GM23338 (cell line): ENCODE results near the gene LILRA1. TPM values are rescaled to one million over a fixed set of nuclear protein-coding genes. Genes with fewer than 3 reads are reported as not detected.

Experiments used
- ATAC-seq: fragments of 200-7000 bp; cut with Tn5 transposase; 3 replicates; pipeline ENCODE4 v1.9.1; 2020
- DNase-seq: peaks from one replicate; pipeline ENCODE4 v3.0.0-alpha.2; 2015; ENCODE audit warnings: low spot score
- H2AFZ ChIP-seq: fragments of 200-600 bp; sonication (generic); 2 replicates; pipeline ENCODE4 v1.8.0; 2016; ENCODE audit warnings: antibody characterized with exemption, mild to moderate bottlenecking, moderate library complexity
- H3F3A ChIP-seq: fragments of 200-600 bp; sonication (generic); replicated peaks from 2 replicates; pipeline ENCODE4 v1.8.0; 2017; ENCODE audit warnings: antibody characterized with exemption, mixed run types, low read depth
- H3K27ac ChIP-seq: fragments of 200-600 bp; sonication (generic); 2 replicates; pipeline ENCODE4 v1.6.1; 2016; ENCODE audit warnings: low read depth
- H3K27me3 ChIP-seq: fragments of 200-600 bp; sonication (generic); 2 replicates; pipeline ENCODE4 v1.8.0; 2016; ENCODE audit warnings: mild to moderate bottlenecking, mixed run types, moderate library complexity; ENCODE audit not compliant: insufficient read depth
- H3K36me3 ChIP-seq: fragments of 200-600 bp; sonication (generic); 2 replicates; pipeline ENCODE4 v1.8.0; 2016; ENCODE audit warnings: mild to moderate bottlenecking; ENCODE audit not compliant: insufficient read depth
- H3K4me1 ChIP-seq: fragments of 200-600 bp; sonication (generic); 2 replicates; pipeline ENCODE4 v1.8.0; 2016; ENCODE audit warnings: mild to moderate bottlenecking, moderate library complexity; ENCODE audit not compliant: insufficient read depth
- H3K4me2 ChIP-seq: fragments of 200-600 bp; sonication (generic); 2 replicates; pipeline ENCODE4 v1.7.1; 2017; ENCODE audit warnings: mixed run types
- H3K4me3 ChIP-seq: fragments of 200-600 bp; sonication (generic); 2 replicates; pipeline ENCODE4 v1.6.1; 2016; ENCODE audit warnings: mixed run types
- H3K79me2 ChIP-seq: fragments of 200-600 bp; sonication (generic); replicated peaks from 2 replicates; pipeline ENCODE4 v1.8.0; 2017; ENCODE audit warnings: mild to moderate bottlenecking; ENCODE audit not compliant: insufficient read depth
- H3K9me2 ChIP-seq: fragments of 200-600 bp; sonication (generic); 2 replicates; pipeline ENCODE4 v1.8.0; 2017; ENCODE audit not compliant: insufficient read depth
- H4K20me1 ChIP-seq: fragments of 200-600 bp; sonication (generic); replicated peaks from 2 replicates; pipeline ENCODE4 v1.8.0; 2017; ENCODE audit warnings: mild to moderate bottlenecking; ENCODE audit not compliant: insufficient read depth
- H3K27ac Mint-ChIP-seq: 2 replicates; pipeline ENCODE4 v1.8.0; 2020; ENCODE audit warnings: inconsistent platforms, mild to moderate bottlenecking, moderate library complexity, mixed read lengths
- H3K27me3 Mint-ChIP-seq: 3 replicates; pipeline ENCODE4 v1.8.0; 2022; ENCODE audit warnings: low read depth, mild to moderate bottlenecking, moderate library complexity, mixed read lengths, inconsistent platforms; ENCODE audit not compliant: insufficient read depth, poor library complexity
- H3K36me3 Mint-ChIP-seq: 3 replicates; pipeline ENCODE4 v1.8.0; 2021; ENCODE audit warnings: low read depth, mild to moderate bottlenecking, inconsistent platforms, moderate library complexity, mixed read lengths
- H3K4me1 Mint-ChIP-seq: 3 replicates; pipeline ENCODE4 v1.8.0; 2020; ENCODE audit warnings: mild to moderate bottlenecking, inconsistent platforms, mixed read lengths
- H3K4me3 Mint-ChIP-seq: 3 replicates; pipeline ENCODE4 v1.8.0; 2021; ENCODE audit warnings: moderate library complexity, mild to moderate bottlenecking, inconsistent platforms, mixed read lengths
- H3K9me3 Mint-ChIP-seq: 3 replicates; pipeline ENCODE4 v1.8.0; 2020; ENCODE audit warnings: moderate library complexity, mild to moderate bottlenecking, inconsistent platforms, mixed read lengths
- CREB1 ChIP-seq: fragments of 250-450 bp; sonication (Bioruptor Pico); IDR thresholded peaks from 2 replicates; pipeline ENCODE4 v1.5.0; 2020; ENCODE audit warnings: low read depth, mild to moderate bottlenecking, moderate library complexity
- CTCF ChIP-seq, 2 experiments: fragments of 200-600 bp in 1 of 2; sonication (generic) in 1 of 2; conservative IDR thresholded peaks; 2 replicates each; pipeline versions ENCODE4 v1.5.1 to v1.6.1; 2016 to 2017; ENCODE audit warnings: antibody characterized with exemption in 2 of 2, low read depth in 2 of 2, mild to moderate bottlenecking in 2 of 2, moderate library complexity in 1 of 2
- EZH2phosphoT487 ChIP-seq: fragments of 200-600 bp; sonication (generic); IDR thresholded peaks from one replicate; pipeline ENCODE4 v1.8.1; 2018; ENCODE audit warnings: antibody characterized with exemption; ENCODE audit not compliant: unreplicated experiment
- JUNB ChIP-seq: IDR thresholded peaks from one replicate; pipeline ENCODE4 v1.6.1; 2016; ENCODE audit warnings: antibody characterized with exemption; ENCODE audit not compliant: unreplicated experiment
- POLR2AphosphoS5 ChIP-seq: IDR thresholded peaks from 2 replicates; pipeline ENCODE4 v1.6.1; 2016; ENCODE audit warnings: antibody characterized with exemption, low read depth
- REST ChIP-seq: IDR thresholded peaks from one replicate; pipeline ENCODE4 v1.6.1; 2018; ENCODE audit warnings: antibody characterized with exemption; ENCODE audit not compliant: unreplicated experiment
- STAT1 ChIP-seq: IDR thresholded peaks from one replicate; pipeline ENCODE4 v1.6.1; 2016; ENCODE audit warnings: antibody characterized with exemption; ENCODE audit not compliant: unreplicated experiment
- ZNF114 ChIP-seq: fragments of 250-450 bp; sonication (Bioruptor Pico); IDR thresholded peaks from 2 replicates; pipeline ENCODE4 v1.5.0; 2020; ENCODE audit warnings: mild to moderate bottlenecking, moderate library complexity
- ZNF331 ChIP-seq: fragments of 250-450 bp; sonication (Bioruptor Pico); IDR thresholded peaks from 2 replicates; pipeline ENCODE4 v1.5.0; 2020; ENCODE audit warnings: low read depth, mild to moderate bottlenecking, moderate library complexity
- ZNF462 ChIP-seq: fragments of 250-450 bp; sonication (Bioruptor Pico); IDR thresholded peaks from 2 replicates; pipeline ENCODE4 v1.5.0; 2020; ENCODE audit warnings: mild to moderate bottlenecking, moderate library complexity
- polyA plus RNA-seq: library from polyadenylated mRNA; unstranded; fragments of >200 nt; fragmentation: Nextera tagmentation; extraction: Ambion mirVana; gene quantifications from 2 replicates; pipeline ENCODE4 v1.2.1, GENCODE V29; 2016
- total RNA-seq: library from RNA; depleted of rRNA; stranded (reverse); fragments of >200 nt; shearing (Covaris generic); gene quantifications from 2 replicates; pipeline ENCODE4 v1.2.3, GENCODE V29; 2014

Gene LILRA1
- total and polyA plus RNA-seq, 2 experiments from 2014 or later, result not detected

GRCh38 chr19:54548806-54549205 lies 44.6 kb upstream of the LILRA1 start (continued):
- no peak for TF ChIP-seq CTCF (conservative IDR thresholded peaks at IDR 0.05; ENCODE audit: low read depth in 2 of 2)
- TF ChIP-seq JUNB, result no peak

GRCh38 chr19:54549224-54549623 lies 44.2 kb upstream of the LILRA1 start:
- H3K27me3 ChIP-seq, result no peaks in the 10 kb centered on the region
- H3K36me3 ChIP-seq, result no peaks in the 10 kb centered on the region
- H3K79me2 ChIP-seq, result no peaks in the 10 kb centered on the region
- no peak overlapping the region for H3K4me3 ChIP-seq
- Mint-ChIP-seq H3K36me3 (peaks cover 43% of the 10 kb centered on the region), H3K9me3 (peaks cover 98% of the 10 kb centered on the region), H3K27ac (no peak overlapping the region), H3K4me1 (no peaks in the 10 kb centered on the region), H3K27me3 (no peaks in the 10 kb centered on the region), H3K4me3 (no peak overlapping the region)
- ATAC-seq (no peak), DNase-seq (no peak)
- H3K9me2 ChIP-seq, result no peaks in the 10 kb centered on the region
- H3K27ac ChIP-seq, result no peak overlapping the region
- no peaks in the 10 kb centered on the region for H3K4me1 ChIP-seq
- H3K4me2 ChIP-seq, result no peak overlapping the region
- TF ChIP-seq EZH2phosphoT487 (no peak), CREB1 (CRISPR knock-in tag) (no peak), ZNF114 (CRISPR knock-in tag) (no peak), REST (no peak), STAT1 (no peak), ZNF331 (CRISPR knock-in tag) (no peak)
- H4K20me1 ChIP-seq, result no peaks in the 10 kb centered on the region
- no peaks in the 10 kb centered on the region for H3F3A ChIP-seq
- H2AFZ ChIP-seq, result no peak overlapping the region

GRCh38 chr19:54551293-54551692 lies 42.1 kb upstream of the LILRA1 start:
- Mint-ChIP-seq H3K36me3 (peaks cover 37% of the 10 kb centered on the region), H3K4me1 (no peaks in the 10 kb centered on the region), H3K27ac (no peak overlapping the region), H3K9me3 (peaks cover 98% of the 10 kb centered on the region), H3K27me3 (peaks cover 3% of the 10 kb centered on the region), H3K4me3 (no peak overlapping the region)
- Histone ChIP-seq H3K4me2 (no peak overlapping the region), H4K20me1 (no peaks in the 10 kb centered on the region), H2AFZ (no peak overlapping the region), H3K4me1 (no peaks in the 10 kb centered on the region), H3K4me3 (no peak overlapping the region), H3K27me3 (no peaks in the 10 kb centered on the region), H3F3A (no peaks in the 10 kb centered on the region), H3K36me3 (no peaks in the 10 kb centered on the region), H3K27ac (no peak overlapping the region), H3K9me2 (no peaks in the 10 kb centered on the region), H3K79me2 (no peaks in the 10 kb centered on the region)
- DNase-seq (no peak), ATAC-seq (no peak)
- no peak for TF ChIP-seq CREB1 (CRISPR knock-in tag)
- no peak for TF ChIP-seq POLR2AphosphoS5
- TF ChIP-seq ZNF462 (CRISPR knock-in tag), result no peak
